Hair follicle dermal papilla cell (primary cell): Measurements from ENCODE around the gene MLLT6. TPM values are rescaled to one million over a fixed set of nuclear protein-coding genes. Genes with fewer than 3 reads are reported as not detected.

ENCODE experiments used
- small RNA-seq: library from RNA; depleted of rRNA; stranded (forward); fragments of <200 nt; gene quantifications from one replicate; pipeline ENCODE3, GENCODE V24; 2012
- total RNA-seq: library from RNA; depleted of rRNA; stranded (reverse); fragments of >200 nt; gene quantifications from 2 replicates; pipeline ENCODE4 v1.2.3, GENCODE V29; 2012

The MLLT6 gene
- total RNA-seq: 41.4 and 45.6 TPM in 2 replicates

DNA sequence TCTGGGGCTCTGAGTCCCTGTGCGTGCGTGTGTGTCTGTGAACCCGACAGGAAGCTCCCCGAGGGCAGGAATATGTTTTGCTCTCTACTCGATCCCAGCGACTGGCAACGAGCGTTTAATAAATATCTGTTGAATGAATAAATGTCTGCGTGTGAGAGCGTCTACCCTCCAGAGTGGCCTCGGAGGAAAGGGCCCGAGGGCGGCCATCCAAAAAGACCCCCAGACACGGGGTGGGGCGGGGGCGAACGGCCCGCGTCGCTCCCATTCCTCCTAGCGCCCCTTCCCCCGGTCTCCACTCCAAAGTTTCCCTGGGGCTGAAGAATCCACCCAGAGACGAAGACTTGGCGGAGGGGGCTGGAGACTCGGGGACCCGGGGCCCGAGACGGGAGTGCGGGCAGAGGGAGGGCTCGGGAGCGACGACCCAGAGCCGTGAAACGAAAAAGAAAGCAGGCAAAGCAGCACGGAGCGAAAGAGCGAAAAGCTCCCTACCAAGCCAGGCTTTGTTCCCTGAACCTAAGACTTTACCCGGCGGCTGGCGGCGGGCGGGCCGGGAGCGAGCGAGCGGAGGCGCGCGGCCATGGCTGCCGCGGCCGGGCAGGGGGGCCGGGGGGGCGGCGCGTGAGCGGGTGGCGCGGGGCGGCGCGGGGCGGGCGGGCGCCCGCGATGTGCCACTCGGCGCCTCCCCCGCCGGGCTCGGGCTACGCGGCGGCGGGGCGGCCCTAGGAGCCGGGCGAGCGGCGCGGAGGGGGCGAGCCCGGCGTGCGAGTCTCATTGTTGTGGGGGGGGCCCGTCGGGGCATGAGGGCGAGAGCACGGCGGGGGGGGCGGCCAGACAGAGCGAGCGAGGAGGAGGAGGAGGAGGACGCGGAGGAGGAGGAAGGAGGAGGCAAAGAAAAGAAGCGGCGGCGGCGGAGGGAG, at the start of gene MLLT6:
MLLT6 (plus strand) TSS at position 668 of the 917 bp plus-strand sequence. CDS start 360 bp downstream, outside the sequence.

DNA sequence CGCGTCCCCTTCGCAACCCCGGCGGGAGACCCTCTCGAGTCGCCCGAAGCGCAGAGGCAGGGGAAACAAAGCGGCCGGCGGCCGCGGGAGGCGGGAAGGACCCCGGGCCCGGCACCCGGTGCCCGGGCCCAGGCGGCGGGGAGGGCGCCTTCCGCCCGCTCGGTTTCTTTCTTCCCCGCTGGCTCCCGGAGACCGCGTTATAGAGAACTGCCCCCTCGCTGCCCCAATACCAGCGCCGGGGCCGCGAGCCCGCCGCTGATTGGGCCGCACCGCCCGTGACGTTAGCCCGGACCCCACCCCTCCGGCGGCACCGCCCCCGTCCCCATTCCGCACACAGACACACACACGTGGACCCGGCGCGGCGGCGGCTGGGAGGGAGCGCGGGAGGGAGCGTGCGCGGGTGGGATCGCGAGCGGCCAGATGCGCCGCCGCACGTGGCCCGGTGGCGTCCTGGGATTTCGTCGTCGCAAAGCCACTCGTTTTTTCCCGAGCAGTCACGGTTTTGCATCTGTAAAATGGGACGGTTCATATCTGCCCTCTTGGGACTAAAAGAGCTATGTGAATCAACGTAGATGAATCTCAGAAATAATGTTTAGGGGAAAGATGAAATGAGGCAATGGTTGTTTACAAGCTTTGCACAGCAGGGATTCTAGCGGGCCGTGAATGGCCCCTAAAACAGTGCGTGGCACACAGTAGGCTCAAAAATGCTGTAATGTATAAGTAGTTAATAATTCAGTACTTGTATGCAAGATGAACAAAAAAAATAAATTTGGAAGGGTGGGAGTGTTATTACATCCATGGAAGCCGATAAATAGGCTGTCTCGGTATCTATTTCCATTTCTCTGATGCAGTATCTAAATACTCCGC, 30.1 kb upstream of the MLLT6 start, which contains the start of gene EPOP:
EPOP (minus strand) TSS at position 209 of the 867 bp plus-strand sequence. CDS start 462 bp downstream, outside the sequence.

DNA sequence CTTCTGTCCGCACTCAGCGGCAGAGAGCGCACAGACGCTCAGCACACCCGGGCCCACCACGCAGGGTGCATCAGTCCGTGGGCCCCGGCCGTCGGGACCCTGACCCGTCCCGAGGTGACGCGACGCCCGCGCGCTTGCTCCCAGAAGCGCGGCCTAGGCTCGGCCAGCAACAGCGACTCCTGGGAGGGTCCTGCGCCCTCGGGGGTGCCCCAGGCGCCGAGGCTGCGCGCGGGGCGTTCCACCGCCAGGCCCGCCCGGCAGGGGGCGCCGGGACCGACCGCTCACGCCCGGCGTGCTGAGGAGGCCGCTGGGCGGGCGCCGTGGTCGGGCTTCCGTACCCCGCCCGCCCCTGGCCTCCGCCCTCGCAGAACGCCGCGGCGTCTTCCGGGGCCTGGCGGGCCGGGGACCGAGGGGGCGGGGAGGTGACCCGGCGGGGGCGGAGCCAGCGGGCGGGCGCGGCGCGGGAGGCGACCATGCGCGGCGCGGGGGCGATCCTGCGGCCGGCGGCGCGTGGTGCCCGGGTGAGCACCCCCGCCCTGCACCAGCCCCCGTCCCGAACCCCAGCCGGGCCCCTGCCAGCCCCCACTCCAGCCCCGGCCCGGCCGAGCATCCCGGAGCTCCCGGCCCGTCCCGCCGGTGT, 24.9 kb downstream of the MLLT6 start, which contains the start of gene CISD3:
CISD3 (plus strand) TSS at position 456 of the 640 bp plus-strand sequence; CDS start at position 474, 18 bp downstream.

DNA sequence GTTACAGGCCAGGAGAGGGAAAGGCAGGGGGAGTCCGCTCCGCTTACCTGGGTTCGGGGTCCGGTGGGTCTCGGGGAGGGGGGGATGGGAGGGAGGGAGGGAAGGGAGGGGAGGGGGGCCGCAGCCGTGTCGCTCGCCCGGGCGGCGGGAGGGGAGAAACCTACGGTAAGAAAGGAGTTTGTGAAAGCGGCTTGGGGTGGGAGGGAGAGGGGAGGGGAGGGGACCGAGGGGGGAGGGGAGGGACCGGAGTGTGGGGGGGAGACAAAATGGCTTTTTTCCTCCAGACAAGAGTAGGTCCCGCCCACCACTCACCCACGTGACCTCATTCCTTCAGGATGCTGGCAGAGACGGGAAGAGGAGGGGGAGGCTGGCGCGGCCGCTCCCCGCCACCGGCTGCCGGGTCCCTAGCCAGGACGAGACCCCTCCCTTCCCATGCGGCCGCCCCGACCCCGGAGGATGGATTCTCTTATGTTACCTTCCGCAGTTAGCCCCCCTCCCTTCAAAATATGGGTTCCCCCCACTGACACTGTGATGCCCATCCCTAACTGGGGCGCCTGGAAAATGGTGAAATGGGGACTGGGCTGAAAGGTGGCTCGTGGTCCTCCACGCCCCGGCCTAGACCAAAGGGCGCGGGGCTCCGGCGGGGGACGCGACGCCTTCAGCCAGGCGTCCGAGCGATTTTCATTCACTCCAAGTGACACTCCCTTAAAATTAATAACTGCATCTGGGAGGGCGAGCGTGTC, 43.2 kb downstream of the MLLT6 start, which contains the start of gene PCGF2:
PCGF2 (minus strand) TSS at position 188 of the 743 bp plus-strand sequence. CDS start 7,934 bp downstream, outside the sequence.

DNA sequence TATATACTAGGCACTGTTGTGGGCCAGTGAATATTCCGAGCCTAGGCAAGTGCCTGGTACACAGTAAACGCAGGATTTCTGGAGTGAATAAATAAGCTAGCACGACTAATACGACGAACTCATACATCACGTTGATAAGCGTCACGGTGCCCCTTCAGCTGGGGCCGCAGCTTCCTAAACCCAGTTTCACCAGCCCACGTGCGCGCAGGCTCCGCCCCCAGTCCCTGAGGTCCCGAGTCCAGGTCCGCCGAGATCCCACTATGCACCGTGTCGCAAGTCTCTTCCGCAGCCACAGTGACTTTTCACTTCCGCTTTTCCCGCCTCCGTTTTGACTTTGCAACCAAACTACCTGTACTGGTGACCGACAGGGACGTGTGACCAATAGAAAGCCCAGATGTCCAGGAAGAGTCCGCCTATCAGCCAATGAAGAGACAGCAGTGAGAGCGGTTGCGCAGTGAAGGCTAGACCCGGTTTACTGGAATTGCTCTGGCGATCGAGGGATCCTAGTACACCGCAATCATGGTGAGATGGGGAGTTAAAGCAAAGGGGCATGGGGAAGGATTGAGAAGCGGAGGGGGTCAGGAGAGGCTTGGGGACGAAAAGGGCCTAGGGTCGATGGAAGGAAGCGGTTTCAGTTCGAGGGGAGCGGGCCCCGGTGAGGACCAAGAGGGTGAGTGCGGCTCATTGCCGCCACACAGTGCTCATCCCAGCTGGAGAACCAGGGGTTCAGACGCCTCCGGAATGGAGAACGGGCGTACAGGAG, 47.4 kb downstream of the MLLT6 start, which contains the start of gene PSMB3:
PSMB3 (plus strand) TSS at position 434 of the 763 bp plus-strand sequence; CDS start at position 520, 86 bp downstream.

Small RNA genes within 50 kb of the gene (small RNA-seq; reads per million reads assigned to genes)
- gene MIR4726 (not detected), gene MIR4734 (not detected), gene RNA5SP440 (21.9 reads per million, percentile 95 among the genes with 10 or more reads in this experiment), gene RNU6-866P (not detected)

Other genes with a start within 250 kb of the MLLT6 start
- gene SRCIN1, start 99.3 kb upstream of the MLLT6 start, total RNA-seq: under 0.01 TPM in 1 of 2 replicates, not detected in the other
- 0.85 and 1.5 TPM in 2 replicates for gene EPOP, start 30.3 kb upstream of the MLLT6 start, total RNA-seq
- gene CISD3, start 25.1 kb downstream of the MLLT6 start, total RNA-seq: 3.2 and 5.3 TPM in 2 replicates
- gene PCGF2, start 43.1 kb downstream of the MLLT6 start, total RNA-seq: 3.6 and 3.9 TPM in 2 replicates
- 126 and 175 TPM in 2 replicates for gene PSMB3, start 47.5 kb downstream of the MLLT6 start, total RNA-seq
- gene PIP4K2B, start 94.3 kb downstream of the MLLT6 start, total RNA-seq: 69.3 and 81.0 TPM in 2 replicates
- gene CWC25, start 120.0 kb downstream of the MLLT6 start, total RNA-seq: 10.1 and 11.4 TPM in 2 replicates
- gene RPL23, start 148.4 kb downstream of the MLLT6 start, total RNA-seq: 435 and 509 TPM in 2 replicates
- gene LASP1, start 164.8 kb downstream of the MLLT6 start, total RNA-seq: 271 and 284 TPM in 2 replicates